AG08395 (cell line): Measurements from ENCODE around the gene KLC1.
A peak's percentile ranks its signal among the peaks of the same experiment; 100 is the strongest.

Experiments
- DNase-seq: peaks from one replicate; pipeline ENCODE4 v3.0.0; 2012; ENCODE audit warnings: mixed read lengths, low spot score

KLC1 gene

DNA sequence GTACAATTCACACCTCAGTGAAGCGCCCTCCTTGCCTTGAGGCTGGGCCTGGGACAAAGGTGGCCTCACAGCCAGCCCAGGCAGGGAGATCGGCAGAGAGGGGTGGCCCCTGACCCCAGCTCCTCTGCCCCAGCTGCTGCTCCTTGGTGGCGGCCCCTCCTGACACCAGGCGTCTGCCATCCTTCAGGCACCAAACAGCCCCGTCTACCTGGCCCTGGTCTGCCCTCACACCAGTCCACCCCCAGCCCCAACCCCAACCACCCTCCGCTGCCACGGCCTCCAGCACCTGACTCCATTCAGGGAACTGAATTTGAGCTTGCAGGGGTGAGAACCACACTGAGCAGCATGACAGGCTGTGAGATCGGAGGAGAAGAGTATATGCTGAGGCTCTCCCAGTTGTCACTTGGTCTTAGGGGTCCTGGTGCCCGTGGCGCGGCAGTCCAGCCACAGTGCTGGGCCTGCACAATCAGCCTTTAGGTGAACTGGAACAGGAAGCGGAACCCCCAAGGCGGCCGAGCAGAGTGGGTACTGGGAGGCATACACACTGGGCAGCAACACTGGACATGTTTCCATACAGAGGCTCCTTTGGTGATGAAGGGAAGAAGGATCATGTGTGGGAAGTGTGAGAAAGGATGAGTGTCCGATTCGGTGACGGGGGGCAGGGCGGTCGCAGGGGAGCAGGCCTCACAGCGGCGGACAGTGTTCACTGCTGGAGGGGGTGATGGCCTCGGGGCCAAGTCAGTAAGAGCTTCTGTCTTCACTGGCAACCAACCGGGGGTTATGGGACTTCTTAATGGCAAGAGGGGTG is 105.3 kb downstream of the KLC1 start:
- no peak for DNase-seq

DNA sequence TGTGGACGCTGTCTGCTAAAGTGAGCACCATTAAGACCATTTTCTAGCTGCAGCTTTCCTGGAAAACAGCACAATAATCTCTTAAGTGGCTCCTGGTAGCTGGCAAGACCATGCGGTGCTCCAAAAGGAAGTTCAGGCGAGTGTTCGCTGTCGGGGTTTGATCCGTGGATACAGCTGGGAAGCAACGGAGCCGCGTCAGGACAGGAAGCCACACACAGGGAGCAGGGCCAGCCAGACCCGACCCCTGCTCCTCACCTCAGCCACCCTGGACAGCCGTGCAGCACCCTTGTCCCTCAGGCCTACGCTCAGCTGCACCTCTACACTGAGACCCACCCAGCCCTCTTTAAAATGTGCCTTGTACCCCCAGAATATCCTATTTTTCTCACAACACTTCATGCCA is 106.0 kb downstream of the KLC1 start:
- DNase-seq: no peak

DNA sequence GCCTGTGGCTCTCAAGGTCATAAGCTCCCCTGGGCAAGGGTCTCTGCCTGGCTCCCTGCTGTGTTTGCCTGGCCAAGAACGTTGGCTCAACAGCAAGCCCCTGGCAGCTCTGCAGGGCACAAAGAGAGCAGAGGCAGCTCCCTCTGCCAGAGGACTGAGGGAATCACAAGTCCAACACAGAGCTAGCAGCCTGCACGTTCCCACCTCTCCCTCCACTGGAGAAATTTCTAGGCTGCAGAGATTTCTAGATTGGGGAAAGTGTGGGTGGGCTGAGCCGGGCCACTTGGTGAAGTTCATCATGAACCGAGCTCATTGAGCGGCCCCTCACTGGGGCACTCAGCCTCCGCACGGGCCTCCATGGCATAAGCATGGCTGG is 106.4 kb downstream of the KLC1 start:
- no peak for DNase-seq

DNA sequence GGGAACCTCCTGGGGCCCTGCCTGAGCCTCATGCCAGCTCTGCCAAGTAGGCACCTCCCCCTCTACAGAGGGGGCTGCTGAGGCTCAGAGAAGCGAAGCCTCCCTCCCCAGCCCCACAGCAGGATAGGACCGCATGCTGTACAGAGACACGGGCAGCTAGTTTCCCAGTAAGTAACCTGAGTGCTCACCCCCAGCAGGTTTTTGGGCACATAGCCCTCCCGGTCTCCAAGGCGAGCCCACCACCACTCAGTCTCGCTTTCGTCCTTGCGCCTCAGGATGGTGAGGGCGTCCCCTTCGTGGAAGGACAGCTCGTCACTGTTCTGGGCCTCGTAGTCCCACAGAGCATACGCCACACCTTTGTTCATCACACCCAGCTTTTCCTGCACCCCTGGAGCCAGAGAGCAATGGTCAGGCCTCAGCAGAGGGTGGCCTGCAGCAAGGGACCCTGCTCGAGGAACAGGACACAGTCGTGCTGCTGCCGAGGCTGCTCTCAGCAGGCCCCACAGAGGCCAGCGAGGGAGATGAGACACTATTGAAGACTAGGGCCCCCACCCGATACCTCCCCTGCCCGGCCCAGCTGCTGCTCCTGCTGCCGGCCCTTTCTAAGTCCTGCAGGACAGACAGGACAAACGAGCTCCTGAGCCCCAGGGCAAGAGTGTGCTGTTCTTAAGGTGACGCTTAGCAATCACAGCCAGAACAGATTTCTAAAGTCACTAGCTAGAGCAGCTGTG is 107.0 kb downstream of the KLC1 start:
- DNase-seq: no peak

DNA sequence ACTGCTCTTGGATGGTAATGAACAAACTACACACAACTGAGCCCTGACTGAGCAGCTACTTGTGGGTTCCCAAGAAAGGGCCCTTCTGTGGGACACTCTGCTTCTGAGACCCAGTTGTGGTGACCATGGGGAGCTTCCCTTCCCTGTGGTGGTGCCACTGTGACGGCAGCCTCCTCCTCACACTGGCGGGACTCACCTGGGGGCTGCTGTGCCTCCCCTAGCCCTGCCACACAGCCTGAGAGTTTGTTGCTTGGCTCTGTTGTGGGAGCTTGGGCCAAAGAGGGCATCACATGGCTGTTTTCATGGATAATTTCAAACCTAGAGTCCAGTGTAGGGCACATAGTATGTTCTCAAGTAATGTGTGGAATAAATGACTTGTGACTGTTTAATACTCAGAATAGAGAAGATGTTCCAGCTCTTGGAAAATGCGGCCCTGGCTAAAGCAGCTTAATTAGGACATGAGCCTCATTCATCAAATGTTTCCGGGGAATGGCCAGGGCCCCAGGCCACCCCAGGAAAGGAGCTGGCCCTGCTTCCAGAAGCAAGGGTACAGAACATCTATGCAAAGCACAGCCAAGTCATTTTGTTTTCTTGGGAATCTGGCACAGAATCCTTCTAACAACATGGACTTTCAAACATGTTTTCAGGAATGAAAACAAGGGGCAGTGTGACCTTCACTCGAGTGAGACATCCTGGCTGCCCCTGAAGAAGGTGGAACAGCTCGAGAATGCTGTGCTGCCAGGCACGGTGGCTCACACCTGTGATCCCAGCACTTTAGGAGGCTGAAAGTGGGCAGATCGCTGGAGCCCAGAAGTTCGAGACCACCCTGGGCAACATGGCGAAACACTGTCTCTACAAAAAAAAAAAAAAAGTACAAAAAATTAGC is 107.8 kb downstream of the KLC1 start:
- DNase-seq: no peak

DNA sequence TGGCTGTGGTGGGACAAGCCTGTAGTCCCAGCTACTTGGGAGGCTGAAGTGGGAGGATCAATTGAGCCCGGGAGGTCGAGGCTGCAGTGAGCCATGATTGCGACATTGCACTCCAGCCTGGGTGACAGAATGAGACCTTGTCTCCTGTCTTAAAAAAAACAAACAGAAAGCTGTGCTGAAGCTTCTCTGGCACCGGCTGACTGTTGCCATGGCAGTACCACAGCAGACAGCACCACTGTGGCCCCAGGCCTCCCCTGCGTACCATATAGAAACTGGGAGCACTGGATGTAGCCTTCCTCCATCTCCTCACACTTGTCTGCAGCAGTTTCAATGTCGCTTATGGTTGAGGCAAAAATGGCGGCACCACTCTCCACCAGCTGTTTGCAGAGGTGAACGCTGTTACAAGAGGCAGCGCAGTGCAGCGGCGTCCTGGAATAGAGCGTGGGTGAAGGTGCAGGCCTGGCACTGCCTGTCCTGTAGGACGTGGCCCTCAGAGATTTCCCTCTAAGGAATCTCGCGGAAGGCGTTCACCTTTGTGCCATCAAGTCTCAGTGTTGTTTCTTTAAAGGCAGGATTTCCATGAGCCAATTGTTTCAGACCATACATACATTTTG is 108.5 kb downstream of the KLC1 start:
- DNase-seq: no peak

DNA sequence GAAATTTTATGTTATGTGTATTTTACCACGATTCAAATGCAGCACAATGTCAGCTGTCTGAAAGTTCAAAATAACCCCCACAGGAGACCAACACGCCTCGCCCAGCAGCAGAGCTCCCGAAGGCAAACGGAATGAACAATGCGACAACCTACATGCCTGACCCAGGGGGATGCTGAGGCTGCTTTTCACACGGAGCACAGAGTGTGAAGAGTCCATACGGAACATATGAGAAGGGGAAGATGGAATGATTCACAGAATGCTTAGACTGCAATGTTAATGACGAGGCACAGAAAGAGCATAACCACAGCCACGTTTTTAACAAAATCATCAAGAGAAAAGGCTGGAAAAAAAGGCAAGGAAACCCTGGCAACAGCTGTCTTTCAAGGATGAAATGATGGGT is 109.2 kb downstream of the KLC1 start:
- no peak for DNase-seq

DNA sequence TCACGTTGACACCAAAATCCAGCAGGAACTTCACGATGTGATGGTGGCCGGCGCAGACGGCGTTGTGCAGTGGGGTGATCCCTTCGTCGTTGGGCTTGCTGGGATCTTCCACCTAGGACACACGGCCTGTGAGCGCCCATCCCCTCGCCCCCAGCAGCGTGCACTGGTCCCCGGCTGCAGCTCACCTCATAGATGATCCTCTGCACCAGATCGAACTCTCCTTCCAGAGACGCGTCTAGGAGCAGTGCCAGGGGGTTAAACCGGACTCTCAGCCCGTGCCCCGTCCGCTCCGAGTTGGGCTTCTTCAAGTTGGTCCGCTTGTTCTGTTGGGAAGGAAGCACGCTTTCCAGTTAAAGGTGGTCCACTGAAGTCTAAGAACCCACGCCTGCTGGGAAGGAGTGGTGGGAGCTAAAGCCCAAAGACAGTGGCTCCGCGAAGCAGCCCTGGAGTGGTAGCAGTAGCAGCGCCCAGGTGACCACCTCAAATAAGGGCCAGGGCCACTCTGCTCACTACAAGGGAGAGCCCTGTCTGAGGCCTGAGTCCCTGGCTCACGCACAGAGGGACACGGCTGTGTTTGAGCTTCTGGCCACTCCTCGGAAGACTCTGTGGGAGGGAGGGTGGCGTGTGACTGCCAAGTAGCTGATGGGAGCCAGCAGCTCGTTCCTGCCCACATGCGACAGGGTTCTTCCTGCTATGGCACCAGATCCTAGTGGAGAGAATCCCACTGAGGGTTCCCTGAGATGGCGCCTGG is 109.9 kb downstream of the KLC1 start:
- no peak for DNase-seq

DNA sequence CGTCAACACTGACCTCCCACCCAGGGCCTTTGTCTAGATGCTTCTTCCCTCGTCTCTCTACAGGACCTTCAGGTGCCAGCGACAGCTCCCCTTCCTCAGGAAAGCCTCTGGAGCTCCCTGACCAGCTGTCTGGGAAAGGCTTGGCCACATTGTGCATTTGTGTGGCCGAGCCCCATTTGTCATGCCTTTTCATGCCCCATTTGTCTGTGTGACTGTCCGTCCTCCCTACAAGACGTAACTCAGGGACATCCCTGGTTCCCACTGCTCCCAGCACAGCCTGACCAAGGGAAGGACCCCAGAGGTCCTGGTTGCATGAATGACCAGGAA is 110.4 kb downstream of the KLC1 start:
- no peak for DNase-seq

DNA sequence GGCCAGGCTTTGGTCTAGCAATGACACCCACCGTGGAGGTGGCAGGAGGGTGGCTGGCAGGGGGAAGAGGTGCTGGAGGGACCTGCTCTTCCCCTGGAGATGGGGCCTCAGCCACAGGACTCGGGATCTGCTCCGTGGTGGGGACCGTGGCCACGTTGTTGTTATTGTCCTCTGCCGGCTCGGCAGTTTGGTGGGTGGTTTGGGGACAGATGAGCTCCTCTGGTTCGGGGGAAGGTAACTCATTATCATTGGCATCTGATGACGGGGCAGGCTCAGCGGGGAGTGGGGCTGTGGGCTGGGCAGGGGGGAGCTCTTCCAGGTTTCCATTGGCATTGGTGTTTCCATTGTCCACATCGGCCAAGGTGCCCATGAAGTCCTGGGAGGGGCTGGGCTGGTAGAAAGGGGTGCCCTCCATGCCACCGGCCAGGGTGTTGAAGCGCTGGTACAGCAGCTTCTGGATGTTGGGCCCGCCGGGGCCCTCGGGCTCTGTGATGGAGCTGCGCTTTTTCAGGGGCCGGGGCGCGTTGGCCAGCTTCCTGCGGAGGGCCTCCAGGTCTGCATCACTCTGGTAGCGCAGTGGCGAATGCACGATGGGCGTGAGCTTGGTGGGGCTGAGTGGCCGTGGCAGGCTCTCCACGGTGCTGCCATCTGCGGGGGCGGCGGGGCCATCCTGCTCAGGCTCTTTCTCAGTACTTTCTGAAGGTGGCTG is 110.9 kb downstream of the KLC1 start:
- no peak for DNase-seq

DNA sequence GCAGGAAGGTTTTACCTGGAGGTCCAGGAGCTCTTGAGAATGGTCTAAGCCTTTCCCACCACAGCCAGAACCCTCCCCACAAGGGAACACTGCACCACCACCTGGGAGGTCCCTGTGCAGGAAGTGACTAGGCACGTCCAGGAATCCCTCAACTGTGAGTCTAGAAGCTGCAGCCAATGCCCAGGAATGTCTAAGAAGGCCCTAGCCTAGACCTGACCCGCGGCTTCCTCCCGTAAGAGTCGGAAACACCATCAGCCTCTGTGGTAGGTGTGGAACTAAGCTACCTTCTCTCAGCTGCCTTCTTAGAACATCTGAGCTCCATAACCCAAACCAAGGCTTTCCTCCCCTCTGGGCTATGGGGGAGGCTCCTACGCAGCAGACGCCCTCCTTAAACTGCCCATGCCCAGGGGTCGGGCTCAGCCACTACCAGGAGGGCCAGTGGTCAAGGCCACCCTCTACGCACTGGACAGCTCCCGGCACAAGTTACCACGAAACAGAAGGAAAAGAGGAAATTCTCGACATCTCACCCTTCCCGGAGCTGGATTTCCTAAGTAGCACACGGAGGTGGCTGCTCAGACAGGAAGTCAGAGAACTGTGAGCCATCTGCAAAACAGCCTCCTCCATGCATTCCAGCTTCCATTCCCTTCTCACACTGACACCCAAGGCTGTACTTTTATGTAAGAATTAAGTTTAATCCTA is 112.1 kb downstream of the KLC1 start:
- DNase-seq: peak; percentile 56

DNA sequence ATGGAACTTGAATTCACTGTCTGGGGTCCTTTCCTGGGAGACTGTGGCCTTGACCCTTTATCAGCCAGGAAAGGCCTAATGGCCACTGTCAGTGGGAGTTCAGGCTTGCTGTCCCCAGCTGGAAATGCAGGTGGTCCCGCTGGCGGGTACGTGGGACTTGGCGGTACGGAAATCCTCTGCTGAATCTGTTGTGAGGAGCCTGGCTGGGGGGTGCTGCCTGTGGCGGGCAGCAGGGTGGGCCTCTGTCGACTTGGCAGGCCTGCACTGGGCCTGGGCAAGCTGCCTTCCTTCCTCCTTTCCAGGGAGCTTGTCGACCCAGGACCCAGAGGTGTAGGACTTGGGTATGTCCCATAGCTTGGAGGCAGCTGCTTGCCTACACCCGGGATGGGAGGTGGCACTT is 112.9 kb downstream of the KLC1 start:
- no peak for DNase-seq

DNA sequence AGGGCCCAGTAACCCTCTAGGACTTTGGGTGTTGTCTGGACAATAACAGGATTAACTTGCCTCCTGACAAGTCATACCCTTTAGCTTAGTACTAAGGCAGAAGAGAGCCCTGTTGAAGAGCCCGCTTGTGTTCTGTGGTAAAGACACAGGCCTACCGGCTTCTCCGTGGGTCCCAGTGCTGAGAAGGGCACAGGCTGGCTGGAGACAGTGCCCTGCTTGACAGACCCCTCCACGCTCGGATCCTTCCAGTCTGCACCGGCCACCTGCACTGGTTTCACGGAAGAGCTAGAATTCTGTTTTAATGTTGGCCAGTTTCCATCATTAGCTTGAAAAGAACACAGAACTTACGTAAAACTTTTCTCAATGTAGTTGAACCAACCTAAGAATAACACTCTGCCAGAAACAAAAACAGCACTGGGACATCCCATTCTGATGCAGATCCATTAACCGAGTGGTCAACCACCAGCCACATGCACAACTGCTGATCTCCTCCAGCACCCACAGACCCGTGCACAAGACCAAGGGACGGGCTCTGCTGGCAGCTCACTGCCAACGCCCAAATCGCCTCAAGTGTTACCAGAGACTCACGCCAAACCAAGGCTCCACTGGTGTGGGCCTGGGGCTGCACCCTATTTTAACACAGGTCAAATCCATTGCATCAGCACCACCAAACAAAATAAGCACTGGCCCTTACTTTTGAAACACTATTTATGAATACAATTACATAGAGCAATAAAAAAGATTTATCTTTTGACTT is 113.7 kb downstream of the KLC1 start:
- no peak for DNase-seq

DNA sequence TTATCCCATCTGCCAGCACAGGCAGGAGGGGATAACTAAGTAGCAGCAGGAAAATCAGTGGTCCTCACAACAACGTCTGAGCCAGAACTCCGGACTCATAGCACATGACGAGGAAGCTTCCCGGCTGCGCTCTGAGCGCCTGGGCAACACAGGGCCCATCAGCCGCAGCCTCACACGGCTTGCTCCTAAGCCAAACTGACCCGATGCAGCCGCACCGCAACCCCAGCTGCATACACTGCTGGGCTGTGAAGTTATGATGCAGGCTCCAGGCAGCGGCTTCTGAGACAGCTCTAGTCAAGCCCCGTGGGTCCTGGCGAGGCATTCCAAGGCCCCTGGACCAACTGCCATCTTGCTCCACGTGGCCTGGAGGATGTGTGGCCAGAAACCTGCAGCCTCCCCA is 114.7 kb downstream of the KLC1 start:
- DNase-seq: no peak

DNA sequence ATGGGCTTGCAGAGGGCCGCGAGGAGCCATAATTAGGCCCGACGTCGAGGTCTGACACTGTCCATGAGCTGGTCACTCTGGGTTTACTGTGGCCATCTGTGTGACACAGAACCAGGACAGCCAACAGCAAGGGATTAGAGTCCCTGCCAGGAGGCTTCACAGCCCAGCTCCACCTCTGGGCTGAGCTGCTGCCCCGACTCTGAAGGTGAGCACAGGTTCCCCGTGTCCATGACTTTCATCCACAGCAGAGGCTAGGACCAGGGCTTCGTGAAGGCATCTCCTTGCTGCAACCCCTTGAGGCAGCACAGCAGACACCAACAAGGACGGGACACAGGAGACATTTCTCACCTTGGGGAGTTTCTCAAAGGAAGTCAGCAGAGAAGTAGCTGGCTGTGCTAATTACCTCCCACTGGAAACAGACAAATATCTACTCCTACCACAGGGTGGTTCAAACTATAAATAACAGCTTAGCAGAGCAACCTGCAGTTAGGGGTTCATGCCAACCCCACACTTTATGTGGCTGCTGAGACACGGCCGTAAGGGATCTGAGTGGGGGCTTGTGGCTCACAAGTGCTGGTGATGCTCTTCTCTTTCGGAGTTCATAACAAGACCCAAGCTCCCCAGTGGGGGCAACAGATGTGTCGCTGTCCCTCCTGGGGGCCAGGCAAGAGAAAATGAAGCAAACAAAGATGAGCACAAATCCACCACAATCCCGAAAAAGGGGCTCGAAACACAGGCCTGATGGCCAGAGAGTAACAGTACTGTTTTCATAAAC is 115.8 kb downstream of the KLC1 start:
- no peak for DNase-seq

DNA sequence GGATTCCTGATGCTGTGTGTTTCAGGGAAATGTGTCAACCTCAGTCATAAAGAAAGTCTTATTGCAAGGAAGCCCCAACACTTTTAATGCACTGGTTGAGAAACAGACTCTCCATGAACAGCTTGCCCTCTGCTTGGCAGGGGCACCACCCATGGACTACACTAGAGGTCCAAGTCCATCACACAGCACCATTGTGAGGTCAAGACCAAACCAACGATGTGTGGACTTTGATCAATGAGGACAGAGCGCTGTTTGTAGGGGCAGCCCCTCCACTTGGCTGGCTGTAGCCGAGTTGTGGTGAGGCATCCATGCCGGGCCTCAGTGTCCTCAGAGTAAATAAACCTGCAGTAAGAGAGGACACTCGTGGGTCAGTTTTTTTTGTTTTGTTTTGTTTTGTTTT is 116.4 kb downstream of the KLC1 start:
- no peak for DNase-seq

DNA sequence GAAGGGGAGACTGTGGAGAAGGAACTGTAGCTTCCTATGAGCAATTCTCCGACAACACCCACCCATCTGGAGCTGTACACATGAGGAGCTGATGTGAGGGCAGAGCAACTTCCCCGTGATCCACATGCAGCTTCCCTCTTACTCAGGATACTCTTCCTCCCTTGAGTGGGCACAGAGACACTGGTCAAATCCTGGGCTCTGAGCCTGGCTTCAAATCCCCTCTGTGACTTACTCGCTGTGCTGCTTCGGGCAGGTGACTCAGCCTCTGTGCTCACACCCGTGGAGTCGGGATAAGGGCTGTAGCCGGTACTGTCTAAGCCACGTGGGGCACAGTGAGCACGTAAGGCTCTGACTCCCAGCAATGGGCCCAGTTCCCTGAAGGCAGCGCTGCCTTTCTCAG is 117.7 kb downstream of the KLC1 start:
- DNase-seq: peak; percentile 26

DNA sequence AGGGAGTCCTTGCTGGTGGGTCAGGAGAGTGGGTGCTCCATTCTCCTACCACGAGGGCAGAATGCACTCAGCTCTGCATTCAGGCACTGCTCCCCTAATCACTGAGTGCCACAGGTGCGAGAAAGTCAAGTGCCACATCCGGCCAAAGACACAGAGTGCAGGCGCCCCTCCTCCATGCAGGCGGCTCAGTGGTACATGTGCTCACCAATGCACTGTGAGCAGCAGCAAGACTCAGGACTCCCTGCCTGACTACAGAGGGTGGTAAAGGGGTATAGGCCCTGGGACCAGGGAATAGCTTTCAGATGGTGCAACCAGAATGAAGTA is 119.5 kb downstream of the KLC1 start:
- no peak for DNase-seq

DNA sequence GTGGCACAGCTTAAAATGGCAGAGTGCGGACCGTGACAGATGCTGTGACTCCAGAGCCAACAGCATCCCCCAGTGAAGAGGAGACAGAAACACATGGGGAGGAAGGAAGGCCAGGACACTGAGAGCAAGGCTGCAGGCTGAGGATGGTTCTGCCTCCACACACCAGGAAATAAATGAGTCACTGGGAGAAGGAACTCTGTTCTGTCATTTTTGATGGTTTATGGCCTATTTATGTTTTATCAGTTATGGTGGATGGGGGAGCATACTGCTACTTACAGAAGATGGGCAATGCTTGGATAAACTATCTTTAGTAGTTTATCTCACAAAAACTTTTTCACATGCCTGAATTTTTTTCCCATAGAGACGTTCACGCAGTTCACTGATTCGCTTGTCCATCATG is 120.4 kb downstream of the KLC1 start:
- no peak for DNase-seq
